NCI-H748 (cell line): ENCODE measurements around the gene FBLN7.

ENCODE experiments used
- DNase-seq: peaks from one replicate; lab custom pipeline; 2025; ENCODE audit not compliant: unreplicated experiment; lab: John Stamatoyannopoulos, UW

Gene FBLN7

DNA sequence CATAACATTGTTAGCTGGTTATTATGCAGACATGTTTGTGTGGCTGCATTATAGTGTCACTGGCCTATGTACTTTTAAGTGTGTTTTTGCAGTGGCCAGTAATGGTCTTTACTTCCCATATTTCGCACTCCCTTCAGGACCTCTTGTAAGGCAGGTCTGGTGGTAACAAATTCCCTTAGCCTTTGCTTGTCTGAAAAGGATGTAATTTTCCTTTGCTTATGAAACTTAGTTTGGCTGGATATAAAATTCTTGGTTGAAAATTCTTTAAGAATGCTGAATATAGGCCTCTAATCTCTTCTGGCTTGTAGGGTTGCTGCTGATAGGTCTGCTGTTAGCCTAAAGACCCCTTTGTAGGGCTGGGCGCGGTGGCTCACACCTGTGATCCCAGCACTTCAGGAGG is 82.0 kb downstream of the FBLN7 start:
- DNase-seq = no peak

DNA sequence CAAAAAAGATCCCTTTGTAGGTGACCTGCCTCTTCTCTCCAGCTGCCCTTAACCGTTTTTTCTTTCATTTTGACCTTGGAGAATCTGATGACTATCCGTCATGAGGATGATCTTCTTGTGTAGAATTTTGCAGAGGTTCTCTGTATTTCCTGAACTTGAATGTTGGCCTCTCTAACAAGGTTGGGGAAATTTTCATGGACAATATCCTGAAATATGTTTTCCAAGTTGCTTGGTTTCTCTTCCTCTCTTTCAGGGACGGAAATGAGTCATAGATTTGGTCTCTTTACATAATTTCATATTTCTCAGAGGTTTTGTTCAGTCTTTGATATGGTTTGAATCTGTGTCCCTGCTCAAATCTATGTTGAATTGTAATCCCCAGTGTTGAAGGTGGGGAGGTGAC is 82.6 kb downstream of the FBLN7 start:
- DNase-seq = no peak

DNA sequence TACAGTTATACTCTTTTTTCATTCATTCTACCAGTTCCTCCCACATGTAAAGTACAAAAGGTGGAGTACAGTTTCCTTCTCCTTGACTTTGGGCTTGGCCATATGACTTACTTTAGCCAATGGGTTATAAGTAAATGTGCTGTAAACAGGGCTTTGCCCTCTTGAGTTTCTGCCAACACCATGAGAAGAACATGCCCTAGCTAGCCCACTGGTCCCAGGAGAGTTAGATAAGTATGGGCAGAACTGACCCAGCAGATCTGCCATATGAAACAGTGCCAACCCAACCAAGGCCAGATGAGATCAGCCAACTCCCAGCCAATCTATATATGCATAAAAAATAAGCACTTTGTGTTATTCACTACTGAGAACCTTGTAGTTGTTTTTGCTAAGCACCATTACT is 91.2 kb downstream of the FBLN7 start:
- DNase-seq = no peak

DNA sequence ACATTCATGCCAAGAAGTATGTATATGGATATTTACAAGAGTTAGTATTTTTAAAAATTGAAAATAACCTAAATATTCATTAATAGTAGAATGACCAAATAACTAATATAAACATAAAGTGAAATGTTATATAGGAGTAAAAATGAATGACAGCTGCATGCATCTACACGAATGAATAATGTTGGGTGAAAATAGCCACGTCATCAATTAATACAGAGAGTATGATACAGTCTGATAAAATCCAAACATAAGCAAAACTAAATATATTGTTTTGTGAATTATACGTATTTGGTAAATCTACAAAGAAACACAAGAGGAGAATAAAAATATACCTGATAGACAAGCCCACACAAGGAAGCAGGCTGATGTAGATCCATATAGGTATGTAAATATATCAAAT is 92.2 kb downstream of the FBLN7 start:
- no peak for DNase-seq
